ENCODE results near the gene NHLRC2.

Gene NHLRC2

DNA sequence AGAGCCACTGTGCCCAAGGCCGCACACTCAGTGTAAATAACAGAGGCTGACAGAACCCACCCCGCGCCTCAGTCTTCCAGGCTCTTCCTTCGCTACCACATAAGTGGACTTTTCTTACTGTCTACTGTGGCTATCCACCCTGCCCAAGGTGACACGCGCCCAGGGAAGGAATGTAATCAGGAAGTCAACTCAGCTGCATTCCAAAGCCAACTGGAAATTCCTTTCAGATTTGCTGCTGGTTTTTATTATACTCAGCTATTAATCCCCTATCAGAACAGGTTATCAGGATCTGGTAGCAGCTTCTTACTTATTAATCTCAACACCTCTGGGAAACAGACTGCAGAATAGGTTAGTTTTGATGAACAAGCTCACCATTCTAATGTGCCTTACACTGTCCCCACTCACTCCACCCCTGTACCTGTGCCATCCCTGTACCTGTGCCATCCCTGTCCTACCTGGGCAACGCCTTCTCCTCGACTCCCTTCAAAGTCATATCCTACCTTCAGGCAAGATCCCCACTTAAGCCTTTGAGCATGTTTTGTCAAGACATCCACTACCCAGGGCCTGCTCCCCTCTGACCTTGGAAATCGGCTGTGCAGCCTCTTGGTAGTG, 90.7 kb downstream of the NHLRC2 start:
- DNase-seq, result no peak

DNA sequence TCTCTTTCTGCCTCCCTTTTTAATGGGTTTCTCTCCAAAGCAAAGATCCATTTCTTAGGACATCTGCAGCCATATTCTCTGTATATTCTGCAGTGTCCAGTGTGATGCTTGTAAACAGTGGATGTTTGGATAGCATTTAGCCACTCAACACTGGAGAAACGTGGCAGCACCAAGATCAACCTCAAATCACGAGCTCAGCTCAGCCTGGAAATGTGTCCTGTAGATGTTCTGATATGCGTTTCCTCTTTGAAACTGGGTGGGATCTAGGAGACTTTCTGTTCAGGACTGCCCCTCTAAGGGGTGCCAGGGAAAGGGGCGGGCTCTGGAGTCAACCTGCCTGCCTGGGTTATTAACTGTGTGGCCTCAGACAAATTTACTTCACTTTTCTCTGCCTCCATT, 91.2 kb downstream of the NHLRC2 start:
- DNase-seq, result no peak

DNA sequence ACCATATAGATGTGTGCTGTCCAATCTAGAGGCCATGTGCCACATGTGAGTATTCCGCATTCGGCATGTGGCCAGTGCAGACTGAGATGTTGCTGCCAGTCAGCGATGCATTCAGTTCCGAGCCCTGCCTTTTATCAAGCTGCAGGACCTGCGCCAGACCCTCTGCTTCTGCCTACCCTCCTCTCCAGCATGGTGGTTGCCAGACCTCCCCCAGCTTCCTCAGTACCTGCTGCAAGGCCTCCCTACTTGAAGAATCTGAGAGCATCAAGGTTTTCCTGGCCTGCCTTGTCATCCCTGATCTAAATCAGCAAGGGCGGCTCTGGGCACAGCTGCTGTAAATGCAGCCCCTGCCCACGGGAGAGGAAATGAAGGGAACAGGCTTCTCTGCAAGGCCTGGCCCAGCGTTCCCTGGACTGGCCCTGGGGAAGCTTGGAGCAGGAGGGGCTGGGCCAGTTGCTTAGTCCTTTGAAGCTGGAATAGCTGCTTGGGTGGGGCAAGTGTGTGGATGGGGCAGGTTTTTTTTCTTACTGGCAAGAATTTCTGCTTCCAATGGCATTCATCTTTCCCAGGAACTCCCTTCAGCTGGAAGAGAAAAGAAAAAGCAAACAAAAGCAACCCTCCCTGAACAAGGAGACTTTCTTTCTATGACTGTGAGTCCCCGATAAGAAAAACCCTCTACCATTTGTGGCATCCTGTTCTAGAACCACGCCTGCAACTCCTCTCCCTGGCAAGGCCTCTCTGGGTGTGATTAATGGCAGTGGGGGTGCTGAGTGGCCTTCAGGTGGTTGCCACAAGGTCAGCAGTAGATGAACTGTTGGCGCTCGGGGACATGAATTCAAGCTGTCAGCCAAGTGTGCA, 93.0 kb downstream of the NHLRC2 start:
- DNase-seq, result no peak

DNA sequence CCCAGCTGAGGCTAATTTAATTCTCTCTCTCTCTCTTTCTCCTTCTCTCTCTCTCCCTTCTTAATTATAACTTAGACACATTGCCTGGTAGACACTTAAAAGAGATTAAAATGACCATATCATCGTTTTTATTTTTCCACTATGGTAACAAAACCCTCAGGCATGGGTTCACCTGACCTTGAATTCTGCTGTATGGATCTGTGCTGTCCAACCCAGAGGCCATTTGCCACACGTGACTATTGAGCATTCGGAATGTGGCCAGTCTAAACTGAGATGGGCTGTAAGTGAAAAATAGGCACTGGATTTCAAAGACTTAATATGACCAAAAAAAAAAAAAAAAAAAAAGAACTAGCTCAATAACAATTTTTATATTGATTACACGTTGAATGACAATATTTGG, 93.6 kb downstream of the NHLRC2 start:
- no peak for DNase-seq

DNA sequence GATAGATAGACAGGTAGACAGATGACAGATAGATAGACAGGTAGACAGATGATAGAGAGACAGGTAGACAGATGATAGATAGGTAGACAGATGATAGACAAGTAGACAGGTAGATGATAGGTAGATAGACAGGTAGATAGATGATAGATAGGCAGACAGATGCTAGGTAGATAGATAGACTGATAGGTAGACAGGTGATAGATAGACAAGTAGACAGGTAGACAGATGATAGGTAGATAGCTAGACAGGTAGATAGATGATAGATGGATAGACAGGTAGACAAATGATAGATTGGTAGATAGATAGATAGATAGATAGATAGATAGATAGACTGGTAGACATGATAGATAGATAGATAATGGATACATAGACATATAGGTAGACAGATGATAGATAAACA, 95.8 kb downstream of the NHLRC2 start:
- no peak for DNase-seq

DNA sequence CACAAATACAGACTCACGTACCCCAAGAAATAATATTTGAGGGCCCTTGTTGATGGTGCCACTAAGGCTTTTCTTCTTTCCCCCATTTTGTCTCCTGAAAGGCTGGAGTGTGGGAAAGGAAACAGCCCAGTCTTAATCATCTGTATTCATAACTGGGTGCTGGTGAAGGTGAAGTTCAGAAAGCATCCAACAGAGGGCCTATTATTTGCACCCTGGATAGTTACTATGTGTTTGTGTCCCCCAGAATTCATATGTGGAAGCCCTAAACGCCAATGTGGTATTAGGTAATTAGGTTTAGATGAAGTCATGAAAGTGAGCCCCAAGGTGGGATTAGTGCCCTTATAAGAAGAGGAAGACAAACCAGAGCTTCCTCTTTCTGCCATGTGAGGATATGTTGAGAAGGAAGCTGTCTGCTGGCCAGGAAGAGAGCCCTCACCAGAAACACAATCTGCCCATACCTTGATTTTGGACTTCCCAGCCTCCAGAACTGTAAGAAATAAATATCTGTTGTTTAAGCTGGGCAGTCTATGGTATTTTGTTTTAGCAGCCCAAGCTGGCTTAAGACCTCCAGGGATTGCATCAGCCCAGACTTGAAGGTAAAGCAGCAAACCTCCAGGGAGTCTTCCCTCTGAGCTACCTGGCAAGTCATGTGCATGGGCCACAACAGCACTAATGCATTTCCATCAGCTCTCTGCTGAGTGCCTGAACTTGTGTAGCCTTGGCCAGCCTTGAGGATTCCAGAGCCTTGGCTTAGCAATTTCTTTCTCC, 99.2 kb downstream of the NHLRC2 start:
- DNase-seq, result no peak

DNA sequence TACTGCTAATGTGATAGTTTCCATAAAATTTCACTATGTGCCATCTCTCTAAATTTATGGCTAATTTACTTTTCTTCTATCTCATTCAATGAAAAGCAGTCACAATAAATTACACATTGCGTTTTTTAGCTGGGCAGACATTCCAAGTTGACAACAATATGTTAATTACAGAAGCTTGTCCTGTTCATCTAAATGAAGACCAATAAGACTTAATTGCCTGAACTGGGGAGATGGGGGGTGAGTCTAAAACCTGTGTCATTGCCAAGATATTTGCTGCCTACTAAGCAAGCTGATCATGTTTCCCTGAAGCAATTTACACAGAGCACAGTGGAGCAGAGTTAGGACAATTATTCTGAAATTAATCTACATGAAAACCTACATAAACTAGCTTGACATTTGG, 99.9 kb downstream of the NHLRC2 start:
- no peak for DNase-seq

DNA sequence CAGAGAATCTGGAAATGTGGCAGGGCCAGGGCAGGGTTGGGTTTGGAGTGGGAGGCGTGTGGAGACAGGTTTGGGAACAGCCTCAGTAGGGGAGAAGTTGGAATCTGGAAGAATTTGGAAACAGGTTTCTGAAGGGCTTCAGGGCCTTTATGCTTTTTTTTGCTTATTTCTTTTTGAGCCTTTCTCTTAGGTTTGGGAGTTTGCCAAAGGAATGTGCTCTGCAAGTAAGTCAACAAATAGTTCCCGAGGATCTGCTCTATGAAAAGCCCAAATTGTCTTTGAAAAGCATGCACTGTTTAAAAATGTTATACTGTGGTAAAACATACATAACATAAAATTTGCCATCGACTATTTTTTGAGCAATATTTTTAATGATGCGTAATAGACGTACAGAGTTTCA, 102.6 kb downstream of the NHLRC2 start:
- no peak for DNase-seq

DNA sequence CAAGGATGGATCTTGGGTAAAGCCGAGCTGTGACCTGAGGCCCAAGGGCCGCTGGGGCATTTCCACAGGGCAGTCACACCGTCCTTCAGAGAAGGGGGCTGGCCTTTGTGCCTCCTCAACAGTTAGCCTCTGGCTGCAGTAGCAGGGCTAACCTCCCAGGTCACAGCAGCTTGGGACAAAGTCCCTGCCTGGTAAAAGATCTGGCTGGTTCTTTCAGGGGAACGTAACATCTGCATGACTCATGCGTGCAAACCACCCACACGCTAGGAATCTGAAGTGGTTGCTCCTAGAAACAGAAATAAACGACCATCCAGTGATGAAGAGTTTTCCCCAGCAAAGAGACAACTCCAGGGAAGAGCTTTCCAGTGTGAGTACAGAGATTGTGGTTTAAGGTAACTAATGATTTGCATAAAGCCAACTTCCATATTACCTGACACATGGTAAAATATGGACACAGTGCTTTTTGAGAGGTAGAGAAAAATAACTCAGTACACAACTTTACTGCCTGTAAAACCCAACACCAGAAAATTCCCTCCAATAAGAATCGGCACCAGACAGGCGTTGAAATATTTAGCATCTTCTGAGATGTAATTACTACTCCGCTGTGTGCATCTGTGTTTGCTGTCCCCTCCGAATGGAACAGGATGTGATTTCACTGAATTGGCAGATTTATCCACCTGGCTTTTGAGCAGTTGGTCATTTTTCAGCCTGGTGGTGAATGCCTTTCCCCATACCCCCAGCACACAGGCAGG, 104.3 kb downstream of the NHLRC2 start:
- peak; percentile 18 for DNase-seq

DNA sequence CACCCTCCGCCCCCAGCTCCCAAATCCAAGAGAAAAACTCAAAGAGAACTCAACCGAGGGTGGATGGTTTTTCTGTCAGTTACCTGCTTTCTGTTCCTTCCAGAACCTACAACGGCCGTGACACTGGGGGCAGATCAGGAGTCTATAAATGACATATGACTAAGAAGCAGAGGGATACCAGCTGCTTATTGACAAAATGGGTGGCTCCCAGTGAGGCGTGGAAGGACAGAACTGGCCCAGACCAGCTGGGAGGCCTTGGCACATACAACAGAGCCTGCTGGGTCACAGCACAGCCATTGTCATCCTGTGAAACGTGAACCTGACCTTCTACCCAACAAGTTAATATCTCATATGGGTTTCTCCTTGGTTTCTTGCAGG, 104.9 kb downstream of the NHLRC2 start:
- DNase-seq, result no peak

DNA sequence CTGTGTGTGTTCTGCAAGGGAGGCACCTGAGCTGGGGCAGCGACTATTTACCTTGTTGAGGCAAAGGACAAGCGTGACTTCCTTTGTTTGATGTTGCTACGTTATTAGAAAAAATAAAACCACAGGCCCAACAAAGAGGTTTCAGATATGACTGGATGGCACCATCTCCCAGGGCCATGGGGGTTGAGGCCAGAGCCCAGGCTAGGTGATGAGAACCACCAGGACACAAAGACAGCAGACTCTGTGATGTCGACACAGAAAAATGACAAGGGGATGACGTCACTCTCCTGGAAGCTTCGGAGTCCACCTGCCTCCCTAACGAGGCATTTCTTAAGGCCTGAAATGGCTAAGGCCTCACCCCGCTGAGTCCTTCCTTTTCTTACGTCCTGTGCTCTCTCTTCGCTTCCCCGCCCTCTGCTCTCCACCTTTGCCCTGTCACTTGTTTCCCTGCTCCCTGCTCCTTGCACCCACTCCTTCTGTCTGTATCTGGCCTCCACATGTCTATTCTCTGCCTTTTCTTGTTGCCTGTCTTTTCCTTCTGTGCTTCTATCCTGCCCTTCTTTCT, 106.2 kb downstream of the NHLRC2 start:
- DNase-seq, result no peak

DNA sequence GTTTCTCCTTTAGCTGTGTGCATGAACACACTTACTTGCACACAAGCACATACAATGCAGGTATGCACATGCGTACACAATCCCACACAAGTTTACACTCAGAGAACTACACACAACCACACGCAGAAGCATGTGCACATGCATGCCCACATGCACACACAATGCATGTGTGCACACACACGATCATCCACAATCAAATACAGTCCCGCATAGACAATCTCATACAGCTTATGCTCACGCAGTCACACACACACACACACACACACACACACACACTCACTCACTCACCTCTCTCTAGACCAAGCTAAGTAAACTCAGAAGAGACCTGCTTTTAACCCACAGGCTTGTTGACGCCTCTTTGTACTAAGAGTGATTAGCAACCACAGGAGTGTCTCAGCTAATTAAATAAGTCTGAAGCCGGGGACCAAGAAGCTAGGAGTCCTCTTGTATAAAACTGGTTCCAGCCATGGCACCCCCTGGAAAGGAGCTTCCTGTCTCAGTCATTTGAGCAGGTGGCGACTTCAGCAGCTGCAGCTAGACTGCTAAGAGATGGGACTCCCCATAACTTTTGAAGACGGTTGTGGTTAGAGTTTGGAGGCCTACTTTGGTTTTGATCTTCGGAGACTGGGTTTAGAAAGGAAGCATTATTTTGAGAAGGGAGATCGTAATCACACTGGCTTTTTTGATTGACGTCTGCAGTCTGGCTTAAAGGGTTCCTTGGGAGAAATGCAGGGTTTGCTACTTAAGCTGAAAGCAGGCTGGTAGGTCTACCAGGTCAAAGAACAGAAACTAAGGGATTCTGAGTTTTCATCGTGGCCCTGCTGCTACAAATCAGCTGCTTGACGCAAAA, 106.9 kb downstream of the NHLRC2 start:
- DNase-seq, result no peak

DNA sequence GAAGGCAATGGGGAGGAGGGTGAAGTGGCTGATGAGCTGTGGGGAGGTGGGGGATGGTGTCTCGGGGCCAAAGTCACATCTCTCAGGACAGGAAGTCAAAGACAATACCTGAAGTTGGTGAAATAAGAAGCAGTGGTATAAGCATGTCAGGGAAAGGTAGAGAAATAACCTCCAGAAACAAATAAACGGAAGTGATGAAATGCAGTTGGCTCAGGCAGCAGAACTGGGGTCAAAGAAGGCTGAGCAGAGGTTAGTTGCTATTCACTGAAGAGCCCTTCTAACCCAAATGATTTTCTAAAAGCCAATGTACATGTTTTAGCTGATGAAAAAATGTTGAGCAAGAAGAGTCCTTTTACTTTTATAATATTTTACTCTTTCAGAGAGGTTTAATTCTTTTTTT, 110.6 kb downstream of the NHLRC2 start:
- DNase-seq, result no peak

DNA sequence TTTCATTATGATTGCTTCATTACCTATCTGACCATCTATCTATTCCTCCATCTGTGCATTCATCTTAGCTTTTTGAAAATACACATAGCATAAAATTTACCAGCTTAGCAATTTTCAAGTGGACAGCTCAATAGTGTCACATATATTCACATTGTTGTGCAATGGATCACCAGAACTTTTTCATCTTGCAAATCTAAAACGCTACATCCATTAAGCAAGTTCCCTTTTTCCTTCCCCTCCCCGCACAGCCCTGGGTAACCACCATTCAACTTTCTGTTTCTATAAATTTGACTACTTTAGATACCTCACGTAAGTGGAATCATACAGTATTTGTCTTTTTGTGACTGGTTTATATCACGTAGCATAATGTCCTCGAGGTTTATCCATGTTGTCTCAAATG, 111.2 kb downstream of the NHLRC2 start:
- no peak for DNase-seq
